ENCODE data around the gene SLC41A2.

GRCh38 chr12:104952816-104953215 is 5.3 kb downstream of the SLC41A2 start:
- no peak for TF ChIP-seq EZH2phosphoT487 (IDR thresholded peaks at IDR 0.05; ENCODE audit: insufficient read depth, low read depth)
- no peak for TF ChIP-seq EZH2 (IDR thresholded peaks at IDR 0.05; ENCODE audit: insufficient read depth, poor library complexity, severe bottlenecking)

Data from GM23248 (cell line).